Measurements from ENCODE around the gene FUOM. TPM values are rescaled to one million over a fixed set of nuclear protein-coding genes. Genes with fewer than 3 reads are reported as not detected.
"Not testable (repeated sequence)": the region's sequence is repeated elsewhere in the genome, so short reads cannot be mapped to it uniquely, and the experiment has no call there.

The FUOM gene
- total and polyA plus RNA-seq, 2 of the 4 experiments (the other 2 are of a cell fraction), result 26.3 to 52.8 TPM

GRCh38 chr10:133388236-133388972 lies 30.6 kb upstream of the FUOM start:
- no peak overlapping the region for H2AFZ ChIP-seq (replicated peaks; ENCODE audit: low read length, poor library complexity)
- H3K36me3 ChIP-seq (ENCODE audit: control insufficient read depth, insufficient read depth, low read length), result peaks cover 14% of the 10 kb centered on the region
- in situ Hi-C loops (cut with MboI; ENCODE audit: low sequenced_read_pairs), result no loop called here
- H3K14ac ChIP-seq (replicated peaks; ENCODE audit: low read depth, low read length), result no peak overlapping the region
- intact Hi-C loops (cut with micrococcal nuclease), result no loop called here
- no peaks in the 10 kb centered on the region for H3K4me1 ChIP-seq (ENCODE audit: control insufficient read depth, insufficient read depth, low read length)
- H3K4ac ChIP-seq (ENCODE audit: low read depth, low read length), result no peak overlapping the region
- H3K9ac ChIP-seq (ENCODE audit: low read depth, low read length), result no peak overlapping the region
- no peak overlapping the region for H2BK120ac ChIP-seq (ENCODE audit: low read depth, low read length)
- 90% methylated on average over 14 of the region's 17 CpGs; no CpG with 5 or more reads in 1 of the 2 experiments for WGBS, 2 experiments (ENCODE audit: extremely low coverage in 2 of 2, insufficient read length in 1 of 2)
- no peak overlapping the region for H4K5ac ChIP-seq (ENCODE audit: low read depth, low read length)
- no peaks in the 10 kb centered on the region; the same call in 1 of the 2 replicates for H3K9me1 ChIP-seq (ENCODE audit: insufficient read depth, low read length)
- no peak overlapping the region for H3K4me2 ChIP-seq (ENCODE audit: low read depth, low read length)
- dilution Hi-C loops (cut with HindIII; ENCODE audit: low sequenced_read_pairs, unreplicated experiment), result no loop called here
- no peaks in the 10 kb centered on the region for H3K27me3 ChIP-seq (ENCODE audit: control insufficient read depth, insufficient read depth, low read length)
- H3K4me3 ChIP-seq (ENCODE audit: insufficient read depth, low read depth, low read length), result no peak overlapping the region
- no peak overlapping the region for H2BK20ac ChIP-seq (ENCODE audit: low read depth, low read length)
- H3K27ac ChIP-seq (ENCODE audit: insufficient read depth, low read length), result no peak overlapping the region
- no peak overlapping the region for H3K23ac ChIP-seq (ENCODE audit: low read depth, low read length)
- H2AK5ac ChIP-seq (ENCODE audit: low read depth, low read length), result no peak overlapping the region
- H4K8ac ChIP-seq (ENCODE audit: low read depth in 2 of 2, low read length in 2 of 2), result no peak overlapping the region
- no TSS peak for BruUV-seq (replicated peaks)
- H4K91ac ChIP-seq (ENCODE audit: insufficient read depth, low read depth, low read length), result no peak overlapping the region
- TF ChIP-seq RCOR1 (IDR thresholded peaks at IDR 0.05; ENCODE audit: insufficient replicate concordance, low read length), result no peak
- no peak for TF ChIP-seq POLR2A (IDR thresholded peaks at IDR 0.05; ENCODE audit: low read depth, low read length)
- TF ChIP-seq NFE2L2 (IDR thresholded peaks at IDR 0.05; ENCODE audit: low read depth, low read length), result no peak
- TF ChIP-seq MAFK (IDR thresholded peaks at IDR 0.05; ENCODE audit: low read depth, low read length), result no peak
- no peaks in the 10 kb centered on the region for H3K79me1 ChIP-seq (ENCODE audit: low read depth in 1 of 2, low read length in 2 of 2)
- no peak overlapping the region for H2BK5ac ChIP-seq (ENCODE audit: low read depth, low read length, poor library complexity, severe bottlenecking)
- H2BK15ac ChIP-seq (ENCODE audit: low read depth, low read length), result no peak overlapping the region
- H2AK9ac ChIP-seq (replicated peaks; ENCODE audit: low read depth, low read length, poor library complexity), result peak overlapping the region; percentile 28
- CTCF ChIA-PET, result no interaction called here
- no peak overlapping the region for H3K18ac ChIP-seq (ENCODE audit: low read depth, low read length)
- POLR2A ChIA-PET (ENCODE audit: unreplicated experiment), result interaction anchor here (0.6 kb wide), 1 partner anchor 129 kb away, joined by 4 read pairs; no protein-coding TSS in a partner anchor
- ATAC-seq (ENCODE audit: low read depth), result no peak
- no peaks in the 10 kb centered on the region for H3K9me3 ChIP-seq (ENCODE audit: control insufficient read depth, insufficient read depth, low read length)
- H4K20me1 ChIP-seq (ENCODE audit: insufficient read depth, low read length), result no peaks in the 10 kb centered on the region
- no peak for DNase-seq
- no peak overlapping the region for H3K56ac ChIP-seq (ENCODE audit: extremely low read depth, insufficient read depth, low read length)

- H3K4ac ChIP-seq (ENCODE audit: low read depth, low read length); dilution Hi-C loops (cut with HindIII; ENCODE audit: low sequenced_read_pairs, unreplicated experiment); H2AFZ ChIP-seq (replicated peaks; ENCODE audit: low read length, poor library complexity); H2BK5ac ChIP-seq (ENCODE audit: low read depth, low read length, poor library complexity, severe bottlenecking); H3K23ac ChIP-seq (ENCODE audit: low read depth, low read length); H2AK9ac ChIP-seq (replicated peaks; ENCODE audit: low read depth, low read length, poor library complexity); H2BK15ac ChIP-seq (ENCODE audit: low read depth, low read length); ATAC-seq (ENCODE audit: low read depth); H4K5ac ChIP-seq (ENCODE audit: low read depth, low read length); H3K27ac ChIP-seq (ENCODE audit: insufficient read depth, low read length); H3K9me3 ChIP-seq (ENCODE audit: control insufficient read depth, insufficient read depth, low read length); H3K4me1 ChIP-seq (ENCODE audit: control insufficient read depth, insufficient read depth, low read length); H3K18ac ChIP-seq (ENCODE audit: low read depth, low read length); H3K9ac ChIP-seq (ENCODE audit: low read depth, low read length); H3K9me1 ChIP-seq (ENCODE audit: insufficient read depth, low read length); H3K14ac ChIP-seq (replicated peaks; ENCODE audit: low read depth, low read length); CTCF ChIA-PET; H3K27me3 ChIP-seq (ENCODE audit: control insufficient read depth, insufficient read depth, low read length); intact Hi-C loops (cut with micrococcal nuclease); H2AK5ac ChIP-seq (ENCODE audit: low read depth, low read length); BruUV-seq (replicated peaks); H2BK20ac ChIP-seq (ENCODE audit: low read depth, low read length); in situ Hi-C loops (cut with MboI; ENCODE audit: low sequenced_read_pairs); H4K91ac ChIP-seq (ENCODE audit: insufficient read depth, low read depth, low read length); H2BK120ac ChIP-seq (ENCODE audit: low read depth, low read length); H4K8ac ChIP-seq (ENCODE audit: low read depth in 2 of 2, low read length in 2 of 2); POLR2A ChIA-PET (ENCODE audit: unreplicated experiment); H3K56ac ChIP-seq (ENCODE audit: extremely low read depth, insufficient read depth, low read length); H3K79me1 ChIP-seq (ENCODE audit: low read depth in 1 of 2, low read length in 2 of 2); H3K4me3 ChIP-seq (ENCODE audit: insufficient read depth, low read depth, low read length); DNase-seq; H4K20me1 ChIP-seq (ENCODE audit: insufficient read depth, low read length); H3K4me2 ChIP-seq (ENCODE audit: low read depth, low read length): not testable (repeated sequence)
- peaks cover 15% of the 10 kb centered on the region for H3K36me3 ChIP-seq (ENCODE audit: control insufficient read depth, insufficient read depth, low read length)
- WGBS, 2 experiments (ENCODE audit: extremely low coverage in 2 of 2, insufficient read length in 1 of 2), result 100% methylated on average over 1 of the region's 4 CpGs; no CpG with 5 or more reads in 1 of the 2 experiments
Measured at GRCh38 chr10:133386951-133387350, 29.1 kb upstream of the FUOM start.
